Gastroesophageal sphincter (tissue), 4 donors: ENCODE results near the gene DYNC2H1. TPM values are rescaled to one million over a fixed set of nuclear protein-coding genes. Genes with fewer than 3 reads are reported as not detected.
"Not testable (repeated sequence)": the region's sequence is repeated elsewhere in the genome, so short reads cannot be mapped to it uniquely, and the experiment has no call there.

Source experiments
- ATAC-seq: fragments of 150-250 bp; one replicate; pipeline ENCODE4 v1.9.1; 2016; ENCODE audit warnings: mild to moderate bottlenecking, moderate library complexity
- H3K27ac ChIP-seq, 4 donors: fragments of 200-600 bp; sonication (generic) in 3 of 4; 1 replicate in 3 of 4; 2 replicates in 1 of 4; pipeline ENCODE4 v1.5.1; 2016 to 2019
- H3K27me3 ChIP-seq: fragments of 200-600 bp; sonication (generic); one replicate; pipeline ENCODE4 v1.5.1; 2019
- H3K36me3 ChIP-seq, 2 donors: fragments of 200-600 bp; sonication (generic); one replicate each; pipeline ENCODE4 v1.5.1; 2019; ENCODE audit warnings: control low read depth in 1 of 2
- H3K4me1 ChIP-seq, 3 donors: fragments of 200-600 bp; sonication (generic); 1 replicate in 2 of 3; 2 replicates in 1 of 3; pipeline ENCODE4 v1.5.1; 2016 to 2019; ENCODE audit warnings: control low read depth in 2 of 3
- H3K4me3 ChIP-seq, 2 donors: fragments of 200-600 bp; sonication (generic); one replicate each; pipeline ENCODE4 v1.5.1; 2019; ENCODE audit warnings: mild to moderate bottlenecking in 1 of 2, moderate library complexity in 1 of 2
- H3K9me3 ChIP-seq, 3 donors: fragments of 200-600 bp; sonication (generic); one replicate each; pipeline ENCODE4 v1.5.1; 2017 to 2019; ENCODE audit warnings: control low read depth in 2 of 3
- CTCF ChIP-seq, 4 experiments: fragments of 200-600 bp in 2 of 4; fragments of 450-650 bp in 2 of 4; sonication (generic) in 1 of 4; IDR thresholded peaks; one replicate each; pipeline ENCODE4 v1.5.1; 2017 to 2019; ENCODE audit warnings: antibody characterized with exemption in 4 of 4, mild to moderate bottlenecking in 2 of 4, moderate library complexity in 2 of 4
- EP300 ChIP-seq: sonication (generic); formaldehyde crosslinking; IDR thresholded peaks from one replicate; pipeline ENCODE4 v1.6.1; 2017; ENCODE audit warnings: antibody characterized with exemption, mild to moderate bottlenecking
- POLR2A ChIP-seq, 2 donors: fragments of 450-650 bp; IDR thresholded peaks; one replicate each; pipeline ENCODE4 v1.6.1; 2017; ENCODE audit warnings: antibody characterized with exemption in 2 of 2, mild to moderate bottlenecking in 2 of 2, moderate library complexity in 1 of 2
- POLR2AphosphoS5 ChIP-seq: sonication (generic); formaldehyde crosslinking; IDR thresholded peaks from one replicate; pipeline ENCODE4 v1.6.1; 2017; ENCODE audit warnings: antibody characterized with exemption
- WGBS, 2 donors: methylation state at CpG; one replicate each; pipeline ENCODE4 v1.1.5; 2018; ENCODE audit warnings: low coverage in 1 of 2; 5-methylcytosine and 5-hydroxymethylcytosine counted together
- total RNA-seq, 4 donors: library from RNA; depleted of rRNA; stranded (reverse); fragments of >200 nt; gene quantifications; one replicate each; pipeline ENCODE4 v1.1.0, GENCODE V29; 2016

The DYNC2H1 gene
- total RNA-seq, 4 donors from 2014 or later, result 11.5 to 26.7 (median 18.1) TPM

DNA sequence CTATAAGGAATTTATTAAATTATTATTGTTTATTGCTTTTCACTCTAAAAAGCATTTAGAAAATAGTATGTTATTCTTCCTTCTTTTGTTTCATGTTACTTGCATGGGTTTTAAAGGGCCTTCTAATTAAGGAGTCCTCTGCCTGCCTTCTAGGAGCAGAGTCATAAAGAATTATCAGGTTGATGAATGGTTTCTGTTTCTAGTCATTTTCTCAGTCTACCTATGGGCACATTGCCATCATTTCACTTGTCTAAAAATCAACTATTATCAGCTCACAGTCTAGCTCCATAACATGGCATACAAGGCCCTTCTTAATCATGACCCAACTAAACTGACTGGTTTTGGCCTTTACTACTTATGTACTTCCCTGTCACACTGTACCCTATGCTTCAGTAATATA is 16.2 kb downstream of the DYNC2H1 start:
- H3K9me3 ChIP-seq, result no peaks in the 10 kb centered on the region
- no peaks in the 10 kb centered on the region for H3K4me1 ChIP-seq
- H3K27ac ChIP-seq, result no peak overlapping the region
- ATAC-seq, result no peak
- no peaks in the 10 kb centered on the region for H3K27me3 ChIP-seq
- TF ChIP-seq EP300, result no peak
- H3K4me3 ChIP-seq, result no peak overlapping the region
- peaks cover 0 to 68% of the 10 kb centered on the region in 2 donors for H3K36me3 ChIP-seq

DNA sequence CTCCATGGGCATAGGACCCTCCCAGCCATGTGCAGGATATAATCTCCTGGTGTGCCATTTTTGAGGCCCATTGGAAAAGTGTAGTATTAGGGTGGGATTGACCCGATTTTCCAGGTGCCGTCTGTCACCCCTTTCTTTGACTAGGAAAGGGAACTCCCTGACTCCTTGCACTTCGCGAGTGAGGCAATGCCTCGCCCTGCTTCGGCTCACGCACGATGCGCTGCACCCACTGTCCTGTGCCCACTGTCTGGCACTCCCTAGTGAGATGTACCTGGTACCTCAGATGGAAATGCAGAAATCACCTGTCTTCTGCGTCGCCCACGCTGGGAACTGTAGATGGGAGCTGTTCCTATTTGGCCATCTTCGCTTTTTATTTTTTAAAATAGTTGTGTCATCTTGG is 32.8 kb downstream of the DYNC2H1 start:
- not testable (repeated sequence) for H3K4me3 ChIP-seq, ATAC-seq, H3K4me1 ChIP-seq, H3K27ac ChIP-seq, H3K9me3 ChIP-seq, H3K27me3 ChIP-seq
- H3K36me3 ChIP-seq, result peaks cover 3 to 40% of the 10 kb centered on the region in 2 donors
- WGBS, 2 donors, result 98 to 99% methylated on average over 11 to 12 of the region's 13 CpGs

GRCh38 chr11:103147627-103148026 is 38.4 kb downstream of the DYNC2H1 start:
- Histone ChIP-seq H3K27me3 (no peaks in the 10 kb centered on the region), H3K4me3 (no peak overlapping the region), H3K27ac (no peak overlapping the region), H3K36me3 (peaks cover 3 to 48% of the 10 kb centered on the region in 2 donors), H3K9me3 (no peaks in the 10 kb centered on the region), H3K4me1 (no peaks in the 10 kb centered on the region)
- no peak for ATAC-seq
- no peak for TF ChIP-seq EP300
- TF ChIP-seq POLR2A (IDR thresholded peaks at IDR 0.05), result no peak
- no peak for TF ChIP-seq CTCF (IDR thresholded peaks at IDR 0.05)

GRCh38 chr11:103157542-103157941 is 48.3 kb downstream of the DYNC2H1 start:
- Histone ChIP-seq H3K4me1 (no peaks in the 10 kb centered on the region), H3K27me3 (no peaks in the 10 kb centered on the region), H3K27ac (no peak overlapping the region), H3K9me3 (no peaks in the 10 kb centered on the region), H3K4me3 (no peak overlapping the region), H3K36me3 (peaks cover 0 to 67% of the 10 kb centered on the region in 2 donors)
- no peak for TF ChIP-seq CTCF (IDR thresholded peaks at IDR 0.05)
- no peak for TF ChIP-seq POLR2AphosphoS5
- no peak for TF ChIP-seq POLR2A (IDR thresholded peaks at IDR 0.05)
- TF ChIP-seq EP300, result no peak
- 80 to 89% methylated on average over 3 of the region's 3 CpGs for WGBS, 2 donors
- ATAC-seq, result no peak

DNA sequence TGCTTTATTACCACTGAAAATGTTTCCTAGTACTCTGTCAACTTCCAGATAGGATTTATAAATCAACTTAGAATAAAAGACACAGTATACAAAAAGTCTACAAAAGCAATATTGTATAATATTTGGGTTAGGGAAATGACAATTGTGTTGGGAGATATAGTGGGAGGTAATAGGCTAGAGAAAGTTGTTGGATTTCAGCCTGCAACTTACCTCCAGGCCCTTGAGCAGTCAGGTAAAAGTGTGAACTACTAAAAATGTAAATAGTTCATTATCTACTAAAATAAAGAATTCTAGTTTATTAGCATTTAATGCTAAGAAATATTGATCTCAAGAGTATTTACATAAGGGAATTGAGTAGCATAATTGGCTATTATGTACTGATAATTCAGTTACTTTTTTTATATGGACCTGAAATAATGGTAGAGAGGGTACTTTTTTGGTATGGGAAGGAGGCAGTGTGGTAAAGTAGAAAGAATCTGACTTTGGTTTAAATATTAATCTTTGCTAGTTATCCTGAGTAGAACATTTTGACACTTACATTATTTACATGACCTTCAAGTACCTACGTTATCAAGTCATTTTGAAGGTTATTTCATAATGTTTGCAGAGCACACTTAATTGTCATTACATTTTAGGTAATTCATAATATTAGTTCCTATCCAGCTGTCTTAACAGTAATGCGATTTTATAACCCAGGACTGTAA is 55.0 kb downstream of the DYNC2H1 start:
- no peak overlapping the region for H3K27ac ChIP-seq
- H3K4me3 ChIP-seq, result no peak overlapping the region
- WGBS, 2 donors, result 83 to 94% methylated on average over 2 of the region's 2 CpGs
- H3K4me1 ChIP-seq, result no peaks in the 10 kb centered on the region
- H3K27me3 ChIP-seq, result no peaks in the 10 kb centered on the region
- H3K9me3 ChIP-seq, result no peaks in the 10 kb centered on the region
- TF ChIP-seq POLR2AphosphoS5 (no peak), POLR2A (IDR thresholded peaks at IDR 0.05) (no peak), CTCF (IDR thresholded peaks at IDR 0.05) (no peak), EP300 (no peak)
- no peak for ATAC-seq
- peaks cover 0 to 76% of the 10 kb centered on the region in 2 donors for H3K36me3 ChIP-seq

GRCh38 chr11:103167166-103167565 is 57.9 kb downstream of the DYNC2H1 start:
- no peak for TF ChIP-seq POLR2A (IDR thresholded peaks at IDR 0.05)
- TF ChIP-seq CTCF (IDR thresholded peaks at IDR 0.05), result no peak
- no peak for TF ChIP-seq EP300
- no peak for TF ChIP-seq POLR2AphosphoS5
- WGBS, 2 donors, result 83 to 95% methylated on average over 1 to 4 of the region's 4 CpGs
- H3K4me1 ChIP-seq, result no peaks in the 10 kb centered on the region
- H3K9me3 ChIP-seq, result no peaks in the 10 kb centered on the region
- no peaks in the 10 kb centered on the region for H3K27me3 ChIP-seq
- H3K36me3 ChIP-seq, result peaks cover 0 to 75% of the 10 kb centered on the region in 2 donors
- H3K27ac ChIP-seq, result no peak overlapping the region
- no peak for ATAC-seq
- H3K4me3 ChIP-seq, result no peak overlapping the region
